MCF 10A (cell line): ENCODE measurements around the gene SSNA1. TPM values are rescaled to one million over a fixed set of nuclear protein-coding genes. Genes with fewer than 3 reads are reported as not detected.
A peak's percentile ranks its signal among the peaks of the same experiment; 100 is the strongest.

Experiments
- BruUV-seq: library from RNA; stranded (reverse); fragments of 400-500 nt; replicated peaks from 2 replicates; lab custom pipeline; 2021; lab: Mats Ljungman, UMichigan
- CTCF ChIA-PET: fragments of 300-600 bp; sonication (Branson Sonifier 250); formaldehyde crosslinking; extraction: SDS; loops from one replicate; lab custom pipeline; 2021; ENCODE audit warnings: antibody characterized with exemption, inconsistent platforms; lab: Yijun Ruan, JAX
- POLR2A ChIA-PET: fragments of 300-600, 350-650 bp; sonication (Branson Sonifier 250); formaldehyde crosslinking; extraction: SDS; loops from one replicate; lab custom pipeline; 2020; ENCODE audit warnings: antibody characterized with exemption, inconsistent platforms; lab: Yijun Ruan, JAX
- DNase-seq: peaks from one replicate; pipeline ENCODE4 v3.0.0-alpha.2; 2018; ENCODE audit not compliant: unreplicated experiment
- H3K27ac Mint-ChIP-seq: one replicate; pipeline ENCODE4 v1.8.0; 2022; ENCODE audit warnings: mild to moderate bottlenecking, low read depth, mixed read lengths; ENCODE audit not compliant: unreplicated experiment
- H3K27me3 Mint-ChIP-seq: one replicate; pipeline ENCODE4 v1.8.0; 2022; ENCODE audit warnings: mixed read lengths; ENCODE audit not compliant: insufficient read depth, unreplicated experiment
- H3K36me3 Mint-ChIP-seq: one replicate; pipeline ENCODE4 v1.8.0; 2022; ENCODE audit warnings: mild to moderate bottlenecking, moderate library complexity, mixed read lengths; ENCODE audit not compliant: insufficient read depth, unreplicated experiment
- H3K4me1 Mint-ChIP-seq: one replicate; pipeline ENCODE4 v1.8.0; 2022; ENCODE audit warnings: mixed read lengths; ENCODE audit not compliant: insufficient read depth, unreplicated experiment
- H3K4me3 Mint-ChIP-seq: one replicate; pipeline ENCODE4 v1.8.0; 2022; ENCODE audit warnings: mild to moderate bottlenecking, moderate library complexity, mixed read lengths; ENCODE audit not compliant: unreplicated experiment
- H3K9me3 Mint-ChIP-seq: one replicate; pipeline ENCODE4 v1.8.0; 2022; ENCODE audit warnings: mixed read lengths; ENCODE audit not compliant: unreplicated experiment
- intact Hi-C: fragments of 100-400 bp; cut with micrococcal nuclease; formaldehyde crosslinking; loops from 2 replicates; pipeline ENCODE4 v1.14.1; 2022
- total RNA-seq: library from RNA; stranded (reverse); gene quantifications from 2 replicates; pipeline ENCODE4 v1.2.3, GENCODE V29; 2022
- TF ChIP-seq, protein P1 (sequence below): fragments of 200-600 bp; IDR thresholded peaks from one replicate; pipeline ENCODE4 v1.8.0; 2022; ENCODE audit warnings: antibody characterized with exemption, mild to moderate bottlenecking; ENCODE audit not compliant: unreplicated experiment

Gene SSNA1
- total RNA-seq, 1 experiment from 2014 or later = 81.4 TPM

DNA sequence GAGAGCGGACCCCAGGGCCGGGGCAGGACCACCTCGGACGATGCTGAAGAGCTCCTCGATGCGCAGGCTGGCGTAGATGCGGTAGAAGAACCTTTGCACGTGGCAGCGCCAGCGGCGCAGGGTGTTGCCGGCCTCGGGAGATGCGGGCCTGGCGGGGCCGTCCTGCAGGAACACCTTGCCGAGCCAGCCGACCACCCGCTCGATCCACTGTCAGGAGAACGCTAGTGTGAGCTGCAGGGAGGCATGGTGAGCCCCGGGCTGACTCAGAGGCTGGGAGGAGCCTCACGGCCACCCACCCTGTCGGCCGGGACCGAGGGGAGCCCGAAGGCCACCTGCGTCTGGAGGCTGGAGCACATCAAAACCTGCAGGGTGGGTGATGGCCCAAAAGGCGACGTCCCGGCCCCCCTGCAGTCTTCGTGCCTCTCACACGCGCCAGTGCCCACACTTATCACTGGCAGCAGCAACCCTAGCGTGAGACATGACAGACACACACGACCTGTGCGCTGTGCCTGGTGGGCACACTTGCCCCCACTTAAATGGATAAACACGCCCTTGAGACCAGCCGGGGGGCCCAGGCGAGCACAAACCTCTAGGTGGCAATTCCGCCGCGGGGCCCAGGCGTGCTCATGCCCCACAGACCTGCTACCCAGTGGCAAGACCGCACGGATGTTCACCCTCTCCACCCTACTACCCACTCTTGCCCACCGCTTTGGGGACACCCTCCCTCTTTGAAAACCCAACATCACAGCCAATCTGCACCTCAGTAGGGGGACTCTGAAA, 3.4 kb upstream of the SSNA1 start:
- DNase-seq = no peak
- CTCF ChIA-PET = interaction anchor here (0.6 kb wide), 1 partner anchor 121 kb away, joined by 5 read pairs; no protein-coding TSS in a partner anchor
- no peak overlapping the region for H3K27ac Mint-ChIP-seq
- peaks cover 26% of the 10 kb centered on the region for H3K36me3 Mint-ChIP-seq
- H3K4me1 Mint-ChIP-seq = peaks cover 10% of the 10 kb centered on the region
- no peak overlapping the region for H3K4me3 Mint-ChIP-seq
- H3K27me3 Mint-ChIP-seq = no peaks in the 10 kb centered on the region
- intact Hi-C loops = no loop called here
- TF ChIP-seq, protein P1, sequence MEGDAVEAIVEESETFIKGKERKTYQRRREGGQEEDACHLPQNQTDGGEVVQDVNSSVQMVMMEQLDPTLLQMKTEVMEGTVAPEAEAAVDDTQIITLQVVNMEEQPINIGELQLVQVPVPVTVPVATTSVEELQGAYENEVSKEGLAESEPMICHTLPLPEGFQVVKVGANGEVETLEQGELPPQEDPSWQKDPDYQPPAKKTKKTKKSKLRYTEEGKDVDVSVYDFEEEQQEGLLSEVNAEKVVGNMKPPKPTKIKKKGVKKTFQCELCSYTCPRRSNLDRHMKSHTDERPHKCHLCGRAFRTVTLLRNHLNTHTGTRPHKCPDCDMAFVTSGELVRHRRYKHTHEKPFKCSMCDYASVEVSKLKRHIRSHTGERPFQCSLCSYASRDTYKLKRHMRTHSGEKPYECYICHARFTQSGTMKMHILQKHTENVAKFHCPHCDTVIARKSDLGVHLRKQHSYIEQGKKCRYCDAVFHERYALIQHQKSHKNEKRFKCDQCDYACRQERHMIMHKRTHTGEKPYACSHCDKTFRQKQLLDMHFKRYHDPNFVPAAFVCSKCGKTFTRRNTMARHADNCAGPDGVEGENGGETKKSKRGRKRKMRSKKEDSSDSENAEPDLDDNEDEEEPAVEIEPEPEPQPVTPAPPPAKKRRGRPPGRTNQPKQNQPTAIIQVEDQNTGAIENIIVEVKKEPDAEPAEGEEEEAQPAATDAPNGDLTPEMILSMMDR = no peak
- no TSS peak for BruUV-seq
- no peaks in the 10 kb centered on the region for H3K9me3 Mint-ChIP-seq
- POLR2A ChIA-PET = no interaction called here

DNA sequence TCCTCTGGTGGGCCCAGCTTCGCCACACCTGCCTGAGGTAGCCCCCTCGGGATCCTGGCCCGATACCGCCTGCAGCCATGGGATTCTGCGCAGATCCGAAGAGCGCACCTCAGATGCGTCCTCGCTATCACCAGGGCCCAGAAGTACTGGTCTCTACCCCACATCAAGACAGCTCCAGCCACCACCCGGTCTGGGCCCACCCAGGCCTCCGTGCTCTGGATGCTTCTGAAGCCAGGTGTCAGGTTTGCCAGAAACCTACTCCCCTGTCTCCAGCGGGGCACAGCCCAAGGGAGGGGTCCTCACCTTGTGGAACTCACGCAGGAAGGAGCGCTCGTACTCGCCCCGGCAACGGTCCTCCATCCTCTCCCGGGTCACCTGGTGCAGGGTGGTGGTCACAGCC, 2.6 kb upstream of the SSNA1 start:
- Mint-ChIP-seq H3K4me3 (no peak overlapping the region), H3K4me1 (peaks cover 10% of the 10 kb centered on the region), H3K27ac (no peak overlapping the region), H3K36me3 (peaks cover 31% of the 10 kb centered on the region), H3K9me3 (no peaks in the 10 kb centered on the region), H3K27me3 (no peaks in the 10 kb centered on the region)
- DNase-seq = no peak
- TF ChIP-seq, protein P1 = no peak
- ChIA-PET POLR2A (no interaction called here), CTCF (no interaction called here)
- BruUV-seq = no TSS peak
- intact Hi-C loops = no loop called here

DNA sequence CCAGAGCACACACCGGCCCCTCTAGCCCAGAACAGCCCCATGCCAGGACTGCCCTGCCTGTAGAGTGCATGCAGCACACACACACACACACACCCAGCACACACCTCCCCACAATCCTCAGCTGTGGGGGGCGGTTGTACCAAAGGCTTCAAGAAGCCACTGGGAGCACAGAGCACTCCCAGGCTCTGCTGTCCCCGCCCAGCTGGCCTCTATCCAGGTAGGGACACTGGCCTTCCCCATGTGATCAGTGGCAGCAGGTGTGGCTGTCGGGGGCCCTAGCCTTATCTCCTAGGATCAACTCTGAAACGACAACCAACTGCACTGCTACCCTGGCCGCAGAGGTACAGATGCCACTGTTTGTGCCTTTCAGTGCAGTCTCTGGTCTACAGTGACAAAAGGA, 2.1 kb upstream of the SSNA1 start:
- Mint-ChIP-seq H3K27me3 (no peaks in the 10 kb centered on the region), H3K4me1 (peaks cover 10% of the 10 kb centered on the region), H3K4me3 (peak overlapping the region; percentile 94), H3K9me3 (no peaks in the 10 kb centered on the region), H3K36me3 (peaks cover 34% of the 10 kb centered on the region), H3K27ac (no peak overlapping the region)
- intact Hi-C loops = no loop called here
- CTCF ChIA-PET = interaction anchor here (0.5 kb wide), 1 partner anchor 51 kb away, joined by 3 read pairs; no protein-coding TSS in a partner anchor
- BruUV-seq = no TSS peak
- POLR2A ChIA-PET = interaction anchor here (3.7 kb wide), 1 partner anchor 56 kb away, joined by 41 read pairs; no protein-coding TSS in a partner anchor
- TF ChIP-seq, protein P1 = no peak
- no peak for DNase-seq

DNA sequence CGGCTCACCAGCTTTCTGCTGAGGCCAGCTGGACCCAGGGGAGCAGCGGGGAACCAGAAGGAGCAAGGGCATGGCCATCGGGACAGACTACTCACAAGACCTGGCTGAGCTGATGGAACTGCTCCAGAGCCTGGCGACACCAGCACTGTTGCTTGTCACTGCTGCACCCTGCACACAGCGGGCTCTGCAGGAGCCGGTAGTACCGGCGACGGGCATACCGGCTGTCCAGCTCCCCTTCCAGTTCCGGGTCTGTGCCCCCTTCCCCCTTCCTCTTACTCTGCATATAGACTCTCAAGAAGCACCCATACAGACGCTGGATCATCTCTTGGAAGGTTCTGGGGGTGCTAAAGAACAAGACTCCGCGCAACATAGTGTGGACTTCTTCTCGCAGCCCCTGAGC, 1.1 kb upstream of the SSNA1 start:
- ChIA-PET POLR2A (interaction anchor here (0.6 to 3.7 kb wide), 15 partner anchors 11 to 125 kb away, joined by 3 to 57 read pairs (median 7); partner anchors contain the start of genes CYSRT1, GRIN1, MAN1B1 and NDOR1), CTCF (interaction anchor here (1.1 to 2.4 kb wide), 3 partner anchors 18 to 65 kb away, joined by 3 to 9 read pairs (median 3); partner anchors contain the start of genes NDOR1 and TMEM203)
- Mint-ChIP-seq H3K9me3 (no peaks in the 10 kb centered on the region), H3K4me3 (peak overlapping the region; percentile 94), H3K27me3 (no peaks in the 10 kb centered on the region), H3K27ac (peak overlapping the region; percentile 95), H3K36me3 (peaks cover 31% of the 10 kb centered on the region), H3K4me1 (peaks cover 10% of the 10 kb centered on the region)
- intact Hi-C loops = no loop called here
- no peak for DNase-seq
- no TSS peak for BruUV-seq
- TF ChIP-seq, protein P1 = no peak
